Hepatic stellate cell (primary cell): ENCODE results near the gene RFC1.
A peak's percentile ranks its signal among the peaks of the same experiment; 100 is the strongest.
"Not testable (repeated sequence)": the region's sequence is repeated elsewhere in the genome, so short reads cannot be mapped to it uniquely, and the experiment has no call there.

Experiments used
- DNase-seq: peaks from one replicate; pipeline ENCODE4 v3.0.0; 2011; ENCODE audit warnings: low spot score

Gene RFC1

DNA sequence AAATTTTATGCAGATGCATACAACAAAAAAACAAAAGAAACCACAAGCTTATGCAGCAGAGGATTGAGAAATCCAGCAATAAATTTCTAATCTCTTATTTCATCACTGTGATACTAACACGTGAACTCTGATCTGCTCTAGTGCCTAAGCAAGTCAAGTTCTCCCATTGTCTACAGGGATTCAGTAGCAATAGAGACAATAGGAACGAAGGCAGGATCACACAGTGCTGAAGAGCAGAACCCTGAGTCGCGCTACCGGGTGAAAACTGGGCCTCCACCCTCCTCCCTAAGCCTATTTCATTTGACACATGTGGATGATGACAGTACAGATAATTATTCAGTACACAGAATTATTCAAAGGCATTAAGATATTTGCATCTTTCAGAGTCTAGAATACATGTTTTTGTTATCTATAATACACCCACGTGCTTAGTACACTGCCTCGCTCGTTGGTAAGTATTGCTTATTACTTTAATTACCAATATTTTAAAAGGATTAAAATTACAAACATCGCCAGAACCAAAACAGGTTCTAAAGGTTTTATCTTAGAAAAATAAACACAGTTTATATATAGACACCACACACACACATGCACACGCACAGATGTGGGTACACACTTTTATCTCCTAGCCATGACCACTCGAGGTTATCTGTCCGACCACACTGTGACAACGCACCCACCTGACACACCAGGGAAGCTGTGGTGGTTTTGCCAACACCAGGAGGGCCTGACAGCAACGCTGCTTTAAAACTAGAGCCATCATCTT, 60.1 kb downstream of the RFC1 start:
- DNase-seq = no peak

DNA sequence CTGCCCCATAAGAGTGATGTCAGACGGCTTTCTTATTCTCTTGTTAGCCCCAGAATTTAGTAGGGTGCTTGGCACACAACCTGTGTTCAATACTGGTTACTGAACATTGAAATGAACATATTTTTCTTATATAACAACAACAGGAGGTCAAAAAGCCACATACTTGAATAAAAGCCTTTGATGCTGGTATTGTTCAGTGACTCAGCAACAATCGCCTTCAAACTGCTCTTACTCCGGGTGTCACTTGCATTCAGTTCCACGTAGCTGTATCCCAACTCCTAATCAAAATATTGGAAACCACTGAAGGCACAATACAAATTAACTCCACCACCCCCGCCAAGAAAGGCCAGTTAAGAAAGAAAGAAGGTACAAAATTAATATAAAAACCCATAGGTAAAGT, 61.5 kb downstream of the RFC1 start:
- no peak for DNase-seq

DNA sequence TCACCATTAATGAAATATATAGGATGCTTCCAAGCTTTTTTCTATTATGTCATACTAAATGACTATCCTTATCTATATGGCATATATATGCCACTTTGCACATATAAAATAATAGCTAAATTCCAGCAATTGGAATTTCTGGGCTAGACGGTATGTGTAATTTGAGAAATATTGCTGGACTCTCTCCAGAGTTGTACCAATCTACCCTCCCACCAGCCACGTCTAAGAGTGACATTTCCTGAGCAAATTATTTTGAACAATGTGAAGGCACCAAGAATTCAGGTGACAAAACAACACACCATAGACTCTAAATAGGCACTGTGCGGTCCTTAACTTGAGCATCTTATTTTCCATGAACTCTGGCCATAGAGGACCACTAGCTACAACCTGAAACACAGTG, 62.3 kb downstream of the RFC1 start:
- no peak for DNase-seq

DNA sequence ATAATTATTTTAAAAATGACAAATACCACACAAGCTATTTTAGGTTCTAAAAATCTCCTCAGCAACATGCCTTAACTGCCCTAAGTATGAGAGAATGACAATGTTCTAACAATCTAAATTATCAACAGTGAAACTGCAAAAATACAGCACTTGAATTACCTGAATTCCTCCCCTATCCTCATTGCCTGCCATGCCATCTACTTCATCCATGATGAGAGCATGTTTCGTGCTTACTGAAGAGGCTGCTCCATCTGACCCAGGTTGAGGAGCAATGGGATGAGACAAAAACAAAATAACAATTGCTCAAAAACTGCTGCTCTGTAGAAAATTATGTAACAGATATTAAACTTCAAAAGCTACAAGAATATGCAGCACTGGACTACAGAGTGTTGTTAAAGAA, 63.3 kb downstream of the RFC1 start:
- no peak for DNase-seq

DNA sequence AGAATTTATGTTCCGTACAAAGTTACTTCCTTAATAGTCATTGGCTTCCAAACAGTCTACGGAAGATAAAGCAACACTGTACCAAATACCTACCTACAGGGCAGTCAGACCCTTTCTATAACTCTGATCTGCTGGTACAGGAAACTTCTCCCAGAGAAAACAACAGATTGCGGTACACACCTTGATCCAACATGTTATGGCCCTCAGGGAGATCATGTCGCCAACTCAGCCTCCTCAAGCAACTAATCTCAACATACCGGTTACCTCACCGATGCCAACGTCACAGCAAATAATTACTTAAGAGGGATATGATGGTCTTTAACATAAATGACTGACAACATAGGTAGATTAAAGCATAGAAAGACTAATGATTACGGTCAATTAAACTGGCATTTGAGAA, 70.4 kb downstream of the RFC1 start:
- no peak for DNase-seq

DNA sequence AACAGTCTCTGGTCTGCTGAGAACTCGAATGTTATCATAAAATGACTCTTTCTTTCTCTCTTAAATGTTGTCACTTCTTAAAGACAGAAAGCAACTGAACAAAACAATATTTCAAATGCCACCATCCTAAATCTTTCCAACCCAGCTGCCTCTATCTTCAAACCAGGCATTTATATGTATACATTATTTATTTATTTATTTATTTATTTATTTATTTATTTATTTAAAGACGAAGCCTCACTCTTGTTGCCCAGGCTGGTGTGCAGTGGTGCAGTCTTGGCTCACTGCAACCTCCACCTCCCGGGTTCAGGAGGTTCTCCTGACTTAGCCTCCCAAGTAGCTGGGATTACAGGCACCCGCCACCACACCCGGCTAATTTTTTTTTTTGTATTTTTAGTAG, 73.7 kb downstream of the RFC1 start:
- not testable (repeated sequence) for DNase-seq

DNA sequence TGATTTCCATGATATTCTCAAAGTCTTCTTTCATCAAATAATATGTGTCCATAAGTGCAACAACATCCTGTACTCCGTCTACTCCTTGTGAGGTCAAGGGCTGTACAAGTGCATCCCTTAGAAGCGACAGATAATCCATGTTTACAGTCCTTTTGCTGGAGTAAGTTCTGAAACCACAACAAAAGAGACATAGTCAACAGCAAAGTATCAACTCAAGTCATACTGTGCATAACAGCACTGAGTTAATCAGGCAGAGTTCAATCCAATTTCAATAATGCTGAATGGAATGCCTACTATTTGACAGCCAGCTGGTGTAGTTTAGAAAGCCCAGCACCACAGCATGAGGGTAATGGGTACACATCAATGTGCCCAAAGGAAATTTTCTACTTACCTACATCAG, 74.5 kb downstream of the RFC1 start:
- DNase-seq = no peak

DNA sequence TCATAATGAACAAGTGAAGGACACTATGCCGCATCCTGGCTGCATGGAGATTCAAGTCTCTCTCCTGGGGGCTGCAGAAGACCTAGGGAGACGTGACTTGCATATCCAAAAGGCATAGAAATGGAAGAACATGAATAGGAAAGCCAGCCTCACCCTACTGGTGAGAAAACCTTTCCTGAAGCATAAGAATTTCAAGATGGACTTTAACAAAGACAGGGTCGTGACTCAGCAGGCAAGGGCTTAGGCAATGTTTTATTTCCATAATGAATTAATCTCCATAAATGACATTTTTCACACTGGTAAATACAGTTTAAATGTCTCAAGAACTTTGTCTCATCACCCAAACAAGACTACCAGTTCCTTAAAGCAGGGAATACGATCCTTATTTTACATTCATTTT, 78.9 kb downstream of the RFC1 start:
- DNase-seq = no peak

DNA sequence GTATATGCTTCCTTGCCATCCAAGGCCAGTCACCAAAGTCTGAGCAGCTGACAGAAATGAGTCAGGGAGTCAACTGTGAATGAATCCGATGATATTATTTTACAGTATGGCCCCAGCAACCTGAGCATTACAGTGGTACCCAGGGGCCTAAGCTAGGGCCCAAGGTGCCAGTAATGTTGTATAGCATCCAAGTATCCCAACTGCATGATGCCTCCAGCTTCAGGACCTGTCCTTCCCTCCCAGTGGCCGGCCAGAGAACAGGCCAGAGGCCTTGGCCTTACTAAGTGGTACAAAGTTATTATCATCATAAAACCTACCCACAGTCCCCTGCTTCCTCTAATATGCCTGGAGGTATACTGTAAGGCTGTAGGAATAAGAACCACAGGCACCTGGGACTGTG, 79.9 kb downstream of the RFC1 start:
- no peak for DNase-seq

DNA sequence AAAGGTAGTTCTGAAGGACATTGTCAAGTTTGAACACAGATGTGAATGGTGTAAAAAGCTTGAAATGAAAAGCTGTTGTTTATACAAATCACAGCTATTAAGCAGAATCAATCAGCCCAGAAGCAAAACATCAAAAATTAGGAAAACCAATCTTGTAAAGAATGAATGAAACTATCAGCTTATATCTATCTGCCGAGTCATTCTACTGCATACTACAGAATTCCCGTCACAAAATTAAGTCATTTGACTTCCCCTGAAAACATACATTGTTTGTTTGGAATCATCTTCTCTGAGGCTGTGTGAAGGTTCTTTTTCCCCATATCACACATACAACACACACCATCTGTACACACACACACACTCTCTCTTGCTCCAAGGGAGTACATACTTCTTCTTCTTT, 80.3 kb downstream of the RFC1 start:
- no peak for DNase-seq

DNA sequence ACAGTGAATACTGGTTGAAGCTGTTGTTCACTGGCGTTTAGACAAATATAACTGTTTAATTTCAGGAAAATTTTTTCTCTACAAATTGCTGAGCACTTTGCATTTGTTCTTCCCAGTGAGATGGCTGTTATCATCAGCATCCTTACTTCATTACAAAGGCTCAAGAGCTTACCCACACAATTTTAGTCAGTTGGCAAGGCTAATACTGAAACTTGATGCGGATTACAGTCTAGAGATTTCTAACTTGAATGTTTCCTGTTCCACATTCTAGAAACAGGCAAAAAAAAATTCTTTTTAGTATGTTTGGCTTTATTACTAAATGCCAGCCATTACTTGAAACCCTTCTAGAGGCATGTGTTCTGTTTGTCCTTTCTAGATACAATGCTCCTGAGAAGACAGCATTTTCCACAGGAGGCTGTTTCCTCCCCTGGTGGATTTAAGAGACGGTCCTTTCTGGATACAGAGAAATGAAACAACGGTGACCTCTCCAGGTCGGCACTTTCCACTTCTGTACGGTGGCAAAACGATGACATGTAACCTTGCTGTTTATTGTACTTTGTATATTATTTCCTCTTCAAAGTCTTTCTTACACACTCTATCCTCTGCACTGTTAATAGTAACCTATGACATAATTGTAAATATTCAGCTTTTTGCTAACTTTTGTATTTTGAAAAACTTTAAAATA, 80.9 kb downstream of the RFC1 start:
- no peak for DNase-seq

DNA sequence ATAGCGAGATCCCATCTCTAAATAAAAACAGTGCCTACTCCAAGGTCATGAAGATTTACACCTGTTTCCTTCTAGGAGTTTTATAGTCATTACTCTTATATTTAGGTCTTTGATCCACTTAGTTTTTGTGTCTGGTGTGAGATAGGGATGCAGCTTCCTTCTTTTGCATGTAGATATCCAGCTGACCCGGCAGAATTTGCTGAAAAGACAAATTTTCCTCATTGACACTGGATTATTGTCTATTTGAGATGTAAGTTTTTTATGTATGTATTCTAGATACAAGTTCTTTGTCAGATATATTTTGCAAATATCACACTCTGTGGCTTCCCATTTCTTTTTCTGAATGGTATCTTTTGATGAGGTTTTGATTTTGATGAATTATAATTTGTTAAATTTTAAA, 85.4 kb downstream of the RFC1 start:
- DNase-seq = no peak

DNA sequence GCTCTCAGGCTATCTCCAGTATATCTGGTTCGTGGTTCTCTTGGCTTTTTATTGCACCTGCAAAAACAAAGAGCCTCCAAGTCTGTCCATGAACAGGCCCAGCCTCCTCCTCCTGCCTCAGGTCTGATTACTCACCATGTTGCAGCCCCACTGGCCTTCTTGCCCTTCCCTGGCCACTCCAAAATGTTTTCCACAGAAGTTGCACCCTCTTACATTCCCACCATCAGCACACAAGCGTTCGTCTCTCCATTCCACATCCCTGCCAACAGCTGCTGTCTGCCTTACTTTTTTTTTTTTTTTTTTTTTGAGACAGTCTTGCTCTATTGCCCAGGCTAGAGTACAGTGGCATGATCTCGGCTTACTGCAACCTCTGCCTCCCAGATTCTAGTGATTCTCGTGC, 86.7 kb downstream of the RFC1 start:
- DNase-seq = no peak

DNA sequence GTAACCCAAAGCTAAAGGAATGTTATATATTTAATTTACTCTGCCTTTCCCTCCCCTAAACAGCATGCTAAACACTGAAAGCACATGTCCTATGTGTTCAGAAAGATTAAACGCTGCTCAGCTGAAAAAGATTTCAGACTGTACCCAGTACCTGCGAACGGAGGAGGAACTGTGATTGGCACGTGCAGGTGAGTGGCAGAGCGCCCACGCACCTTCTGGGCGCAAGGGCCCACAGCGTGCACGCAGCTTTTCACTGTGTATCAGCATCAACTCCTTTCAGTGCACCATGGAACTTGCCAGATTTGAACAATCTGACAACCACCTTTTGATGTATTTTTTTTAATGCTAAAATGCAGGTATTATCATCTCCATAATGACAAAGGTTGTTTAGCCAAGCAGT, 87.7 kb downstream of the RFC1 start:
- no peak for DNase-seq

DNA sequence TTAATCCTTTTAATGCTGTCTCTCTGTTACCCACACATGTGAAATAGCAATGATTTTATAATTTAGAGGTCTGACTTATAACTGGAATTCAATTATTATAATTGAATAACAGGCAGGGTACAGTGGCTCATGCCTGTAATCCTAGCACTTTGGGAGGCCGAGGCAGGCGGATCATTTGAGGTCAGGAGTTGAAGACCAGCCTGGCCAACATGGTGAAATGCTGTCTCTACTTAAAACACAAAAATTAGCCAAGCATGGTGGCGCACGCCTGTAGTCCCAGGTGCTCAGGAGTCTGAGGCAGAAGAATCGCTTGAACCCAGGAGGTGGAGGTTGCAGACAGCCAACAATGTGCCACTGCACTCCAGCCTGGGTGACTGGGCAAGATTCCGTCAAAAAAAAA, 88.5 kb downstream of the RFC1 start:
- DNase-seq = not testable (repeated sequence)

DNA sequence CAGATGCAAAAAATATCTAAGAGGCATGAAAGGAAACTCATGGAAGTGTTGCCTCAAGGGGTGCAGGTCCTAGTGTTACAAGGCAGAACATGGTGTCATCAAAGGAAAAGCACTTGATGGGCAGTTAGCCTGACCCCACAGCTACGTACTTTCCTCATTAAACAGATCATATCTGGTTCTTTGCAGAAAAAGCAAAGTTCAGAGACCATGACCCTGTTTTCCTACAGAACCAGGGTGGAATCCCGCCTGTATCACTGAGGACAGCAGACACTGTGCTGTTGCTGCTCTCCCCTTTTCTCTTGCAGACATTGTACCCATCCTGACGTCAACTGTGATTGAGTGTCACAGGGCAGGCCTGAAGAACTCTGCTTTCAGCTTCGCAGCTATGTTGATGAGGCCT, 91.7 kb downstream of the RFC1 start:
- no peak for DNase-seq

DNA sequence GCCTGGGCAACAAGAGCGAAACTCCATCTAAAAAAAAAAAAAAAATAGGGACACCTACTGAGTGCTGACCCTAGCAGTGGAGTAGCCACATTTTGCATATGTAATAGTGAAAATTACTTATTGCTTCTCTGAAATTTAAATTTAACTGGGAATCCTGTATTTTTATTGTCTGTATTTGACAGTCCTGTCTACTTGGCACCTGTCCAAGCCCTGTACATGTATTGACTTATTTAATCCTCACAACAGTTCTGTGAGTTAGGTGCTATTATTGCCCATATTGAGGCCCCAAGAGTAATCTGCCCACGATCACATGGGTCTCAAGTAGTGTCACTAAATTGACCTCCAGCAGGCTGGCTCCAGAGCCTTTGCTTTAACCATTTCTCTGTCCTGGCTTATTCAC, 102.3 kb downstream of the RFC1 start:
- DNase-seq = no peak

DNA sequence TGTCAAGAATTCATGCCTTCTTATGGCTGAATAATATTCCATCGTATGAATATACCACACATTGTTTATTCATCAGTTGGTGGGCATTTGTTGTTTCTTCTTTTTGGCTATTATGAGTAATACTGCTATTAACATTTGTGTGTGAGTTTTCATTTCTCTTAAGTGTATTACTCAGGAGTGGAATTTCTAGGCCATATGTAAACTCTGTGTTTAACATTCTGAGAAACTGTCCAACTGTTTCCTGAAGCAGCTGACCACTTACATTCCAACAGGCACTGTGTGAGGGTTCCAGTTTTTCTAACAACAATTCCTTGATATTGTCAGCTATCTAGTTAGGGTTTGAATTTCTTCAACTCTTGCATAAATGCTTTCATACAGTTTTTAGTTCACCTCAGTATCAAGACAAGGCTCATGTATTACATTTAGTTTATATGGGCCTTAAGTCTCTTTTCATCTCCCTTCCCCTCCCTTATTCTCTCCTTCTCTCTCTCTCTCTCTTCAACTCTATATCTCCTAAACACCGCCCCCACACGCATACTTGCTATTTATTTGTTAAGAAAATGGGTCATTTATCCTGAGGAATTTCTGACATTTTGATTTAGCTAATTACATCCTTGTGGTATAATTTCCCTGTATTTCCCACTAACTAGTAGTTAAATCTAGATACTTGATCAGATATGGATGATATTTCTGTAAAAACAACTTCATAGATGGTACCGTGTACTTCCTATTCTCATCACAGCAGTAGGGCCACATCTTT, 106.4 kb downstream of the RFC1 start:
- peak; percentile 19 for DNase-seq

DNA sequence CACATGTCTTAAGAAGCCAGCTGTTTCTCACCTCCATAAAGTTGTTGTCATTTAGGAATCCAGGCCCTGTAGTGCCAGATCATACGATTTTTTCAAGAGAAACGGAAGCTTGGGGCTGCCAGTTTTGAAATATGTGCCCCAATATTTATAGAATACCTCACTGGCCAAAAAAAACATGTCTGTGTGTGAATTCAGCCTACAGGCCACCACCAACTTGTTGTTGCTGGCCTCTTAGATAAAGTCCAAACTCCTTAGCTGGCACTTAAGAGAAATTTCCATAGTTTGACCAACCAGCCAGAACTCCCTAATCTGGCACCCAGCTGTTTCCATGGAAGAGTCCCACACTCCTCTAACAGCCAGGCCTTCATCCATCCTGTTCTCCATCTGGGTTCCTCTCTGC, 109.7 kb downstream of the RFC1 start:
- DNase-seq = peak; percentile 26

DNA sequence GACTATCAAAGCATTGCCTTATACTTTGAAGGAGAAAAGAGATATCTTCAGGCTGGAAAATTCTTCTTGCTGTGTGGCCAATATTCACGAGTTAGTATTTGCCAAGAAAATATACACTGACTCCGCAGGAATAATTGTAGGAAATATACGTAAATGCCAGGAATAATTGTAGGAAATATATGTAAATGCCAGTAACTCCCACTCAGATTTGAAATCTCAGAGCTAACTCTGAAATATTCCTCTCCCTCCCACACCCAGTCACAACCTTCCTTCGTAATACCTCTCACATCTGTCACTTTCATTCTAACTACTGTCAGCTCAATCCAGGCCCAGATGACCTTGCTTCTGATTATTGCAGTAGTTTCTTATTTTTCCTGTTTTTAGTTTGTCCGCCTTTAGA, 110.3 kb downstream of the RFC1 start:
- DNase-seq = no peak

DNA sequence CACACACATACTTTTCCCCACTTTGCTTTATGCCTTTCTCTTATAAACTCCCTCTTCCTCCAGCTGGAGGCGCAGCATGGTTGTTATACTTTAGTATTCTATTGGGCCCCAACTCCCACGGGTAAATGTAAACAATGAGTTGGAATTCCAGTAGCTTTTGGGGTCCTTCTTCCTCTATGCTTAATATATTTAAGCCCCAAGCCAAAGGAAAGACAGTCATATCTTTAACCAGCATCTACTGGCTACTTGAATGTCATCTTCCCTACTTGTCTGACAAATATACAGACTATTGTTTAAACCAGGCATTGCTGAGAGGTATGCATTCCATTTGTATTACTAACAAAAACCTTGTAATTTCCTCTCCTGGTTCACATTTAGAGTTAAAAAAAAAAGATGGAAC, 110.9 kb downstream of the RFC1 start:
- peak; percentile 23 for DNase-seq

DNA sequence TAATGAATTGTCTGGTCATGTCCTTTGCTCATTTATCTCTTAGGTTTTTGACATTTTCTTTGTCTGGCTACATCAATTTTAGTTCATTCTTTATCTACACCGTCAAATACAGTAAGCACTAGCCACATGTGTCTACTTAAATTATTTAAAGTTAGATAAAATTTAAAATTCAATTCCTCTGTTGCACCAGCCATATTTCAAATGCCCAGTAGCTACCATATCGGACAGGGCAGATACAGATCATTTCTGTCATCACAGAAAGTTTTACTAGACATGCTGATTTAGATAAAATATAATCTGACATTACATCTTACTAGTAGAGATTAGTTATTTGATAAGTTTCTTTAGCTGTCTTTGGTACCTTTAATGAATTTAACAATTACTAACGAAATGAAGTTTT, 122.7 kb downstream of the RFC1 start:
- DNase-seq = no peak
